A549 (cell line): ENCODE data around the gene ID3. TPM values are rescaled to one million over a fixed set of nuclear protein-coding genes. Genes with fewer than 3 reads are reported as not detected.

Source experiments
- ATAC-seq, 2 experiments: fragments of 200-7000 bp in 1 of 2; fragments of >200 bp in 1 of 2; cut with Nextera tagmentation in 1 of 2; cut with Tn5 transposase in 1 of 2; 3 replicates each; pipeline versions ENCODE4 v1.8.0 to v1.9.1; 2018 to 2020; ENCODE audit warnings: mild to moderate bottlenecking in 1 of 2, moderate library complexity in 1 of 2
- CTCF ChIA-PET: fragments of 300-600 bp; sonication (Branson Sonifier 250); formaldehyde crosslinking; extraction: SDS; loops from one replicate; lab custom pipeline; 2021; ENCODE audit warnings: antibody characterized with exemption, inconsistent platforms; lab: Yijun Ruan, JAX
- POLR2A ChIA-PET: fragments of 350-600 bp; formaldehyde crosslinking; extraction: SDS; loops from one replicate; lab custom pipeline; 2021; ENCODE audit warnings: antibody characterized with exemption, inconsistent platforms; lab: Yijun Ruan, JAX
- DNase-seq, 2 experiments: peaks; one replicate each; pipeline versions ENCODE4 v3.0.0 to v3.0.0-alpha.2; 2011 to 2016; ENCODE audit warnings: low read depth in 1 of 2, low spot score in 1 of 2
- FAIRE-seq: peaks from 2 replicates; lab custom pipeline; 2011; peaks lifted over from hg19 to GRCh38; lab: Jason Lieb, UNC
- H3K27ac ChIP-seq, 2 experiments: fragments of >200 bp; sonication (Bioruptor Twin); formaldehyde crosslinking; 3 replicates each; pipeline ENCODE4 v1.5.1; 2016 to 2017
- H3K4me1 ChIP-seq: fragments of >200 bp; sonication (Bioruptor Twin); formaldehyde crosslinking; 3 replicates; pipeline ENCODE4 v1.6.1; 2016
- H3K4me2 ChIP-seq: fragments of >200 bp; sonication (Bioruptor Twin); formaldehyde crosslinking; 3 replicates; pipeline ENCODE4 v1.6.1; 2016
- H3K4me3 ChIP-seq: fragments of >200 bp; sonication (Bioruptor Twin); formaldehyde crosslinking; 3 replicates; pipeline ENCODE4 v1.5.1; 2016
- H3K9me3 ChIP-seq: fragments of >200 bp; sonication (Bioruptor Twin); formaldehyde crosslinking; 3 replicates; pipeline ENCODE4 v1.6.1; 2016
- CBX2 ChIP-seq: fragments of 200-600 bp; sonication (generic); IDR thresholded peaks from 2 replicates; pipeline ENCODE4 v1.6.1; 2016; ENCODE audit warnings: low read depth, mild to moderate bottlenecking, borderline replicate concordance
- CEBPB ChIP-seq, 2 experiments: fragments of >200 bp in 1 of 2; sonication (Bioruptor Twin) in 1 of 2; formaldehyde crosslinking in 1 of 2; IDR thresholded peaks; 2 replicates each; pipeline ENCODE4 v1.6.1; 2012 to 2016
- CTCF ChIP-seq: fragments of >200 bp; sonication (Bioruptor Twin); formaldehyde crosslinking; IDR thresholded peaks from 3 replicates; pipeline ENCODE4 v1.5.1; 2016
- E2F6 ChIP-seq: IDR thresholded peaks from 2 replicates; pipeline ENCODE4 v1.6.1; 2012; ENCODE audit warnings: low read depth, borderline replicate concordance
- EHMT2 ChIP-seq: fragments of 200-600 bp; sonication (generic); IDR thresholded peaks from 2 replicates; pipeline ENCODE4 v1.6.1; 2016; ENCODE audit warnings: antibody characterized with exemption, low read depth, mild to moderate bottlenecking, moderate library complexity
- FOSL2 ChIP-seq, 2 experiments: fragments of 450-650 bp in 1 of 2; fragments of >200 bp in 1 of 2; sonication (Bioruptor Twin) in 1 of 2; formaldehyde crosslinking; IDR thresholded peaks; 2 replicates each; pipeline versions ENCODE4 v1.5.0 to v1.6.1; 2016 to 2020; ENCODE audit warnings: mild to moderate bottlenecking in 1 of 2, moderate library complexity in 1 of 2
- HOXB13 ChIP-seq: fragments of 250-450 bp; sonication (Bioruptor Pico); IDR thresholded peaks from 2 replicates; pipeline ENCODE4 v1.5.0; 2020; ENCODE audit warnings: low read depth, mild to moderate bottlenecking, moderate library complexity
- KDM1A ChIP-seq: fragments of 200-600 bp; sonication (generic); IDR thresholded peaks from 2 replicates; pipeline ENCODE4 v1.6.1; 2016; ENCODE audit warnings: low read depth, mild to moderate bottlenecking
- PHF8 ChIP-seq: fragments of 200-600 bp; sonication (generic); IDR thresholded peaks from 2 replicates; pipeline ENCODE4 v1.6.1; 2016; ENCODE audit warnings: low read depth, mild to moderate bottlenecking, antibody characterized with exemption, moderate library complexity, borderline replicate concordance
- POLR2A ChIP-seq: IDR thresholded peaks from 2 replicates; pipeline ENCODE4 v1.6.1; 2012; ENCODE audit warnings: mild to moderate bottlenecking, low read length
- RAD21 ChIP-seq, 2 experiments: fragments of >200 bp in 1 of 2; sonication (Bioruptor Twin) in 1 of 2; formaldehyde crosslinking in 1 of 2; IDR thresholded peaks in 1 of 2; conservative IDR thresholded peaks in 1 of 2; 2 replicates in 1 of 2; 3 replicates in 1 of 2; pipeline ENCODE4 v1.6.1; 2012 to 2018; ENCODE audit warnings: inconsistent platforms in 1 of 2
- RARB ChIP-seq: fragments of 250-450 bp; sonication (Bioruptor Pico); IDR thresholded peaks from 2 replicates; pipeline ENCODE4 v1.8.0; 2021; ENCODE audit warnings: mild to moderate bottlenecking, moderate library complexity
- RCOR1 ChIP-seq: fragments of 150-350 bp; IDR thresholded peaks from 2 replicates; pipeline ENCODE4 v1.6.1; 2014; ENCODE audit warnings: antibody characterized with exemption, low read length, low read depth
- RFX5 ChIP-seq: fragments of 450-650 bp; IDR thresholded peaks from 2 replicates; pipeline ENCODE4 v1.7.1; 2014; ENCODE audit warnings: antibody characterized with exemption, mild to moderate bottlenecking, moderate library complexity
- SMC3 ChIP-seq: fragments of >200 bp; sonication (Bioruptor Twin); formaldehyde crosslinking; IDR thresholded peaks from 3 replicates; pipeline ENCODE4 v1.6.1; 2018; ENCODE audit warnings: inconsistent platforms
- SREBF2 ChIP-seq: fragments of 450-650 bp; IDR thresholded peaks from 2 replicates; pipeline ENCODE4 v1.6.1; 2014; ENCODE audit warnings: mild to moderate bottlenecking, moderate library complexity
- TFCP2L1 ChIP-seq: fragments of 250-450 bp; sonication (Bioruptor Pico); IDR thresholded peaks from 2 replicates; pipeline ENCODE4 v1.5.0; 2021; ENCODE audit warnings: mild to moderate bottlenecking
- ZNF302 ChIP-seq: fragments of 250-450 bp; sonication (Bioruptor Pico); IDR thresholded peaks from 2 replicates; pipeline ENCODE4 v1.9.0; 2021; ENCODE audit warnings: inconsistent platforms, mild to moderate bottlenecking, moderate library complexity
- ZSCAN20 ChIP-seq: fragments of 250-450 bp; sonication (Bioruptor Pico); IDR thresholded peaks from 2 replicates; pipeline ENCODE4 v1.8.0; 2022; ENCODE audit warnings: mild to moderate bottlenecking, moderate library complexity
- WGBS: methylation state at CpG from one replicate; pipeline ENCODE4 v1.1.6; 2017; ENCODE audit errors: missing lambda C conversion rate; 5-methylcytosine and 5-hydroxymethylcytosine counted together
- polyA plus RNA-seq, 4 experiments: library from polyadenylated mRNA; depleted of rRNA in 3 of 4; stranded (reverse); fragments of >200 nt; fragmentation: RNase III in 1 of 4; extraction: RNeasy Plus Mini Kit Qiagen cat#74134 plus additional on column Dnase treatment in 1 of 4; gene quantifications; 2 replicates in 3 of 4; 3 replicates in 1 of 4; pipeline ENCODE4 v1.2.3, GENCODE V29; 2011 to 2017
- TF ChIP-seq, protein P1 (sequence below): fragments of >200 bp; sonication (Bioruptor Twin); formaldehyde crosslinking; IDR thresholded peaks from 2 replicates; pipeline ENCODE4 v1.6.1; 2016
- TF ChIP-seq, protein P2 (sequence below): fragments of 150-350 bp; IDR thresholded peaks from 2 replicates; pipeline ENCODE4 v1.6.1; 2014; ENCODE audit warnings: low read depth, mild to moderate bottlenecking, low read length
- TF ChIP-seq, protein P3 (sequence below): fragments of 250-450 bp; sonication (Bioruptor Pico); IDR thresholded peaks from 2 replicates; pipeline ENCODE4 v1.5.0; 2020; ENCODE audit warnings: low read depth, mild to moderate bottlenecking, moderate library complexity
- TF ChIP-seq, protein P4 (sequence below): fragments of 450-650 bp; IDR thresholded peaks from 2 replicates; pipeline ENCODE4 v1.6.1; 2014; ENCODE audit warnings: antibody characterized with exemption

Gene ID3
- polyA plus RNA-seq, 2 of the 4 experiments (the other 2 are of a cell fraction), result 171 to 336 TPM

- POLR2A ChIA-PET, result no interaction called here
- CTCF ChIA-PET, result interaction anchor here (1.0 to 29.3 kb wide), 16 partner anchors 9 to 452 kb away, joined by 3 to 699 read pairs (median 7); partner anchors contain the start of gene ID3
- H3K27ac ChIP-seq, result peak overlapping the region; percentile 75 to 88
- DNase-seq, result no peak
- peaks cover 49% of the 10 kb centered on the region for H3K4me1 ChIP-seq
- no peak overlapping the region for H3K4me2 ChIP-seq
- FAIRE-seq, result no peak
- TF ChIP-seq CTCF (no peak), ZSCAN20 (CRISPR knock-in tag) (no peak)
- TF ChIP-seq, protein P1, sequence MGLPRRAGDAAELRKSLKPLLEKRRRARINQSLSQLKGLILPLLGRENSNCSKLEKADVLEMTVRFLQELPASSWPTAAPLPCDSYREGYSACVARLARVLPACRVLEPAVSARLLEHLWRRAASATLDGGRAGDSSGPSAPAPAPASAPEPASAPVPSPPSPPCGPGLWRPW, result no peak
- TF ChIP-seq, protein P2, sequence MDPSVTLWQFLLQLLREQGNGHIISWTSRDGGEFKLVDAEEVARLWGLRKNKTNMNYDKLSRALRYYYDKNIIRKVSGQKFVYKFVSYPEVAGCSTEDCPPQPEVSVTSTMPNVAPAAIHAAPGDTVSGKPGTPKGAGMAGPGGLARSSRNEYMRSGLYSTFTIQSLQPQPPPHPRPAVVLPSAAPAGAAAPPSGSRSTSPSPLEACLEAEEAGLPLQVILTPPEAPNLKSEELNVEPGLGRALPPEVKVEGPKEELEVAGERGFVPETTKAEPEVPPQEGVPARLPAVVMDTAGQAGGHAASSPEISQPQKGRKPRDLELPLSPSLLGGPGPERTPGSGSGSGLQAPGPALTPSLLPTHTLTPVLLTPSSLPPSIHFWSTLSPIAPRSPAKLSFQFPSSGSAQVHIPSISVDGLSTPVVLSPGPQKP, result no peak
- H3K4me3 ChIP-seq, result no peak overlapping the region
- no peak for ATAC-seq
- WGBS, result 90% methylated on average over 9 of the region's 9 CpGs
- no peaks in the 10 kb centered on the region for H3K9me3 ChIP-seq
These were observed 13.4 kb downstream of the ID3 start for GRCh38 chr1:23545851-23546250.

DNA sequence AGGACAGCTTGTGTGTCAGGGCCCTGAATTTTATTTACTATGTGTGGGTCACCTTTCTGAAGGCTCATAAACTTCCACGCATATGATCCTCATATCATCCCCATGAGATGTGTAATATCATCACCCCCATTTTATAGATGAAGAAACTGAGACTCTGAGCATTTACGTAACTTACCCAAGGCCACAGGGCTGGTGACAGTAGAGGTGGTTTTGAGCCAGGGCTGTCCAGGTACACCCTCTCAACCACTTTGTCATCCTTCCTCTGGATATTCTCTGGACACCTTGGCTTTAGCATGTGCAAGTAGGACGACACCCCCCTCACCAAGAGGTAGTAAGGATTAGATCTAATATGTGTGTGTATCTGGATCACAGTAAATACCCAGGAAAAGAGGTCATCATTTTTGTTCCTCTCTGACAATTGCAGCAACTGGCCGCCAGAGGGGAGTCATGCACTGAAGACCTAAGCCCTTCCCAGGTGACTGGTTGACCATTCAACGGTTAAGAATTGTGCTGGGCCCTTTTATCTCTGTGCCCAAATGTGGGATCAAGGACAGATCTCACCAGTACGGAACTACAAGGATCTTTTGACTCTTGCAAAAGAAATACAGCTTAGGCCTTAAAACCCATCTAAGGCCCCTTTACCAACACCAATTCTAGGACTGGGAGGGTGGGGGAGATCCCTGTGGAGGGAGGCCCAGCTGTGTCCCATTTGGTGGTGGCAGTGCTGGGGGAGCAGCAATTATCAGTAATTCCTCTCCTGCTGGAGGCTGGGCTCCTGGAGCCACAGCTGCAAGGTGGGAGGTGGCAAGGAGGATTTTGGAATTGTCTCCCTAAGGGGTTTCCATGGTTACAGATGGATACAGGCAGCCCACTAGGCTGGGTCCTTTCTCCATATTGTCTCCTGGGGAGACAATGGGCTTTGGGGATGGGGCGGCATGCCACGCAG lies 14.6 kb downstream of the ID3 start:
- CTCF ChIA-PET, result interaction anchor here (0.6 to 29.3 kb wide), 46 partner anchors 9 to 451 kb away, joined by 3 to 699 read pairs (median 4); partner anchors contain the start of gene ID3
- TF ChIP-seq SREBF2 (no peak), E2F6 (no peak), FOSL2 (IDR thresholded peaks at IDR 0.05) (no peak), FOSL2 (CRISPR knock-in tag; IDR thresholded peaks at IDR 0.05) (peak; percentile 17; the same call in 1 of the 2 replicates), KDM1A (no peak), RCOR1 (no peak), ZSCAN20 (CRISPR knock-in tag) (no peak), PHF8 (no peak), TFCP2L1 (no peak), CEBPB (IDR thresholded peaks at IDR 0.05) (peak in 1 of 2 experiments; percentile 5; a peak in 1 of 4 replicates), SMC3 (peak; percentile 99), POLR2A (no peak), HOXB13 (CRISPR knock-in tag) (no peak), RARB (CRISPR knock-in tag) (no peak), EHMT2 (no peak), CBX2 (no peak), RFX5 (peak; percentile 56; the same call in 1 of the 2 replicates), ZNF302 (CRISPR knock-in tag) (no peak), CTCF (peak; percentile 90), RAD21 (conservative IDR thresholded peaks at IDR 0.05 in 1 of 2, IDR thresholded peaks at IDR 0.05 in 1 of 2) (peak; percentile 98)
- TF ChIP-seq, protein P3, sequence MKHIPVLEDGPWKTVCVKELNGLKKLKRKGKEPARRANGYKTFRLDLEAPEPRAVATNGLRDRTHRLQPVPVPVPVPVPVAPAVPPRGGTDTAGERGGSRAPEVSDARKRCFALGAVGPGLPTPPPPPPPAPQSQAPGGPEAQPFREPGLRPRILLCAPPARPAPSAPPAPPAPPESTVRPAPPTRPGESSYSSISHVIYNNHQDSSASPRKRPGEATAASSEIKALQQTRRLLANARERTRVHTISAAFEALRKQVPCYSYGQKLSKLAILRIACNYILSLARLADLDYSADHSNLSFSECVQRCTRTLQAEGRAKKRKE, result no peak
- TF ChIP-seq, protein P4, sequence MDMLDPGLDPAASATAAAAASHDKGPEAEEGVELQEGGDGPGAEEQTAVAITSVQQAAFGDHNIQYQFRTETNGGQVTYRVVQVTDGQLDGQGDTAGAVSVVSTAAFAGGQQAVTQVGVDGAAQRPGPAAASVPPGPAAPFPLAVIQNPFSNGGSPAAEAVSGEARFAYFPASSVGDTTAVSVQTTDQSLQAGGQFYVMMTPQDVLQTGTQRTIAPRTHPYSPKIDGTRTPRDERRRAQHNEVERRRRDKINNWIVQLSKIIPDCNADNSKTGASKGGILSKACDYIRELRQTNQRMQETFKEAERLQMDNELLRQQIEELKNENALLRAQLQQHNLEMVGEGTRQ, result no peak
- TF ChIP-seq, protein P1, result no peak
- H3K9me3 ChIP-seq, result no peaks in the 10 kb centered on the region
- FAIRE-seq (no peak), DNase-seq (peak; percentile 56 to 84), ATAC-seq (peak; percentile 81 to 84)
- peaks cover 46% of the 10 kb centered on the region for H3K4me1 ChIP-seq
- H3K27ac ChIP-seq, result peak overlapping the region; percentile 75 to 88
- 15% methylated on average over 6 of the region's 8 CpGs for WGBS
- H3K4me3 ChIP-seq, result no peak overlapping the region
- POLR2A ChIA-PET, result interaction anchor here (0.6 to 1.9 kb wide), 5 partner anchors 9 to 566 kb away, joined by 3 to 12 read pairs (median 5); partner anchors contain the start of genes ID3 and RPL11
- no peak overlapping the region for H3K4me2 ChIP-seq
